GM10248 (cell line): Measurements from ENCODE around the gene NTSR1.

ENCODE experiments used
- CTCF ChIA-PET: fragments of 300-600 bp; sonication (Branson Sonifier 250); formaldehyde crosslinking; extraction: SDS; loops from one replicate; lab custom pipeline; 2021; ENCODE audit warnings: antibody characterized with exemption; lab: Yijun Ruan, JAX
- POLR2A ChIA-PET: fragments of 350-650 bp; sonication (Branson Sonifier 250); formaldehyde crosslinking; extraction: SDS; loops from one replicate; lab custom pipeline; 2020; ENCODE audit warnings: antibody characterized with exemption; lab: Yijun Ruan, JAX
- DNase-seq: peaks from one replicate; pipeline ENCODE4 v3.0.0; 2012; ENCODE audit errors: extremely low spot score
- CTCF ChIP-seq: IDR thresholded peaks from 2 replicates; pipeline ENCODE4 v1.5.1; 2012; ENCODE audit warnings: mild to moderate bottlenecking, low read depth; ENCODE audit errors: extremely low read depth, missing control alignments, control extremely low read depth

NTSR1 gene

GRCh38 chr20:62770916-62771315, 62.3 kb downstream of the NTSR1 start:
- CTCF ChIA-PET, result interaction anchor here (1.1 kb wide), 1 partner anchor 21 kb away, joined by 4 read pairs; no protein-coding TSS in a partner anchor
- POLR2A ChIA-PET, result no interaction called here
- no peak for TF ChIP-seq CTCF
- DNase-seq, result no peak

- no peak for TF ChIP-seq CTCF
- ChIA-PET CTCF (interaction anchor here (1.1 to 1.7 kb wide), 2 partner anchors 21 kb away, joined by 4 to 6 read pairs; no protein-coding TSS in a partner anchor), POLR2A (no interaction called here)
- DNase-seq, result no peak
Measured at GRCh38 chr20:62771396-62772102, 62.9 kb downstream of the NTSR1 start.

GRCh38 chr20:62772103-62772611, 63.5 kb downstream of the NTSR1 start:
- ChIA-PET CTCF (interaction anchor here (1.7 kb wide), 1 partner anchor 20 kb away, joined by 6 read pairs; no protein-coding TSS in a partner anchor), POLR2A (no interaction called here)
- no peak for TF ChIP-seq CTCF

GRCh38 chr20:62772619-62772989, 64.0 kb downstream of the NTSR1 start:
- ChIA-PET POLR2A (no interaction called here), CTCF (interaction anchor here (1.7 kb wide), 1 partner anchor 20 kb away, joined by 6 read pairs; no protein-coding TSS in a partner anchor)
- TF ChIP-seq CTCF, result no peak
- no peak for DNase-seq

More at GRCh38 chr20:62772103-62772611, 63.5 kb downstream of the NTSR1 start:
- no peak for DNase-seq

GRCh38 chr20:62772990-62773844, 64.6 kb downstream of the NTSR1 start:
- ChIA-PET CTCF (interaction anchor here (1.6 to 1.7 kb wide), 2 partner anchors 11 to 19 kb away, joined by 5 to 6 read pairs; no protein-coding TSS in a partner anchor), POLR2A (no interaction called here)
- TF ChIP-seq CTCF, result no peak
- DNase-seq, result no peak

GRCh38 chr20:62773845-62774714, 65.4 kb downstream of the NTSR1 start:
- POLR2A ChIA-PET, result no interaction called here
- CTCF ChIA-PET, result interaction anchor here (1.6 kb wide), 1 partner anchor 10 kb away, joined by 5 read pairs; no protein-coding TSS in a partner anchor
- no peak for TF ChIP-seq CTCF
- DNase-seq, result no peak
